Esophagus muscularis mucosa (tissue), 4 donors: ENCODE measurements around the gene CTNNA1. TPM values are rescaled to one million over a fixed set of nuclear protein-coding genes. Genes with fewer than 3 reads are reported as not detected.
A peak's percentile ranks its signal among the peaks of the same experiment; 100 is the strongest.

Source experiments
- DNase-seq: peaks from one replicate; pipeline ENCODE4 v3.0.0-alpha.2; 2017; ENCODE audit errors: extremely low spot score
- H3K27ac ChIP-seq, 4 donors: fragments of 200-600 bp; sonication (generic); replicated peaks in 1 of 4; 1 replicate in 3 of 4; 2 replicates in 1 of 4; pipeline ENCODE4 v1.5.1; 2016 to 2019; ENCODE audit warnings: mild to moderate bottlenecking in 1 of 4
- H3K27me3 ChIP-seq, 4 donors: fragments of 200-600 bp; sonication (generic); one replicate each; pipeline versions ENCODE4 v1.5.1 to v1.6.0; 2016 to 2019
- H3K36me3 ChIP-seq, 4 donors: fragments of 200-600 bp; sonication (generic); one replicate each; pipeline ENCODE4 v1.5.1; 2016 to 2019
- H3K4me1 ChIP-seq, 4 donors: fragments of 200-600 bp; sonication (generic); one replicate each; pipeline ENCODE4 v1.5.1; 2016 to 2019
- H3K4me3 ChIP-seq, 4 donors: fragments of 200-600 bp; sonication (generic); 1 replicate in 2 of 4; 2 replicates in 2 of 4; pipeline ENCODE4 v1.5.1; 2016 to 2019; ENCODE audit warnings: mild to moderate bottlenecking in 4 of 4, moderate library complexity in 1 of 4
- H3K9me3 ChIP-seq, 4 donors: fragments of 200-600 bp; sonication (generic); 1 replicate in 3 of 4; 2 replicates in 1 of 4; pipeline ENCODE4 v1.5.1; 2016 to 2019
- EP300 ChIP-seq: sonication (generic); formaldehyde crosslinking; IDR thresholded peaks from one replicate; pipeline ENCODE4 v1.6.1; 2017; ENCODE audit warnings: antibody characterized with exemption
- POLR2A ChIP-seq: fragments of 450-650 bp; IDR thresholded peaks from one replicate; pipeline ENCODE4 v1.6.1; 2017; ENCODE audit warnings: antibody characterized with exemption, moderate library complexity, mild to moderate bottlenecking, low read depth
- POLR2AphosphoS5 ChIP-seq, 2 donors: sonication (generic); formaldehyde crosslinking; IDR thresholded peaks; one replicate each; pipeline ENCODE4 v1.6.1; 2017; ENCODE audit warnings: antibody characterized with exemption in 2 of 2
- WGBS: methylation state at CpG from one replicate; pipeline ENCODE4 v1.1.5; 2018; 5-methylcytosine and 5-hydroxymethylcytosine counted together
- intact Hi-C: fragments of 100-400 bp; cut with DNase I; formaldehyde crosslinking; loops from one replicate; pipeline ENCODE4 v1.15.1; 2023
- total RNA-seq, 4 donors: library from RNA; depleted of rRNA; stranded (reverse); fragments of >200 nt; gene quantifications; one replicate each; pipeline versions ENCODE4 v1.1.0 to v1.2.1, GENCODE V29; 2016
- TF ChIP-seq, protein P1 (sequence below), 3 experiments: fragments of 200-600 bp in 2 of 3; fragments of 450-650 bp in 1 of 3; sonication (generic) in 2 of 3; IDR thresholded peaks; one replicate each; pipeline ENCODE4 v1.5.1; 2017 to 2019; ENCODE audit warnings: antibody characterized with exemption in 3 of 3, mild to moderate bottlenecking in 2 of 3, moderate library complexity in 1 of 3

Gene CTNNA1
- total RNA-seq, 4 donors from 2014 or later, result 335 to 423 (median 369) TPM

DNA sequence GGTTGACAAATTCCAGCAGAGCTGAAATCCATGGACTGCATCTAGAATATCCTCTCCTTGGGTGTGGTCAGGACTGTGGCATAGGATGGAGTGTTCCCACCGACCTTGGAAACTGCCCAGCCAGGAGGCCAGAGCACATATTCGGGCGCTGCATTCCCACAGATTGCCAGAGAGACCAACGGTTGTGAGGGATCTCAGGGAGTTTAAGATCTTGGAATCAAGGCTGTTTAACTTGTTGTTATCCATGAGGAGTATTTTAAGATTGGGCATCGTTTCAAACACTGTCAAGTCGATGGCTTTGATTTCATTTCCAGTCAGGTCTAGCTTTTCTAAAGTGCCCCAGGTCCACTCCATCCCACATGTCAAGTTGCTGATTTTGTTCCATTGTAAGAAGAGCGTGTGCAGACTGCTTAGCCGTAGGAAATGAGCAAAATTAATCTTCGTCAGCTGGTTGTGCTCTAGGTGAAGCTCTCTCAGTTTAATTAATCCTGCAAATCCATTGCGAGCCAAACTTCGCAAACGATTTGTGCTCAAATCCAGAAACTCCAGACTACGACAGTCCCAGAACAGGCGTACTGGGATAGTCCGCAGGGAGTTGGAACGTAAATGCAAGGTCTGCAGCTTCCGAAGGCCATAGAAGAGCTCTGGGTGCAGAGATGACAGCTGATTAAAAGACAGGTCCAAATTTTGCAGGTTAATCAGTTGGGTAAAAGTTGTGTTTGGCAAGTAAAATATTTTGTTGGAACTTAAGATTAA, 120.4 kb downstream of the CTNNA1 start:
- Histone ChIP-seq H3K4me3 (no peak overlapping the region), H3K4me1 (peaks cover 51 to 79% (median 74%) of the 10 kb centered on the region in 4 donors), H3K27me3 (no peaks in the 10 kb centered on the region), H3K9me3 (no peaks in the 10 kb centered on the region), H3K36me3 (no peaks in the 10 kb centered on the region), H3K27ac (no peak overlapping the region)
- TF ChIP-seq, protein P1, sequence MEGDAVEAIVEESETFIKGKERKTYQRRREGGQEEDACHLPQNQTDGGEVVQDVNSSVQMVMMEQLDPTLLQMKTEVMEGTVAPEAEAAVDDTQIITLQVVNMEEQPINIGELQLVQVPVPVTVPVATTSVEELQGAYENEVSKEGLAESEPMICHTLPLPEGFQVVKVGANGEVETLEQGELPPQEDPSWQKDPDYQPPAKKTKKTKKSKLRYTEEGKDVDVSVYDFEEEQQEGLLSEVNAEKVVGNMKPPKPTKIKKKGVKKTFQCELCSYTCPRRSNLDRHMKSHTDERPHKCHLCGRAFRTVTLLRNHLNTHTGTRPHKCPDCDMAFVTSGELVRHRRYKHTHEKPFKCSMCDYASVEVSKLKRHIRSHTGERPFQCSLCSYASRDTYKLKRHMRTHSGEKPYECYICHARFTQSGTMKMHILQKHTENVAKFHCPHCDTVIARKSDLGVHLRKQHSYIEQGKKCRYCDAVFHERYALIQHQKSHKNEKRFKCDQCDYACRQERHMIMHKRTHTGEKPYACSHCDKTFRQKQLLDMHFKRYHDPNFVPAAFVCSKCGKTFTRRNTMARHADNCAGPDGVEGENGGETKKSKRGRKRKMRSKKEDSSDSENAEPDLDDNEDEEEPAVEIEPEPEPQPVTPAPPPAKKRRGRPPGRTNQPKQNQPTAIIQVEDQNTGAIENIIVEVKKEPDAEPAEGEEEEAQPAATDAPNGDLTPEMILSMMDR (IDR thresholded peaks at IDR 0.05), result no peak
- TF ChIP-seq POLR2A, result no peak
- TF ChIP-seq POLR2AphosphoS5 (IDR thresholded peaks at IDR 0.05), result no peak
- no peak for TF ChIP-seq EP300
- DNase-seq, result no peak
- intact Hi-C loops, result no loop called here
- WGBS, result 73% methylated on average over 16 of the region's 17 CpGs

DNA sequence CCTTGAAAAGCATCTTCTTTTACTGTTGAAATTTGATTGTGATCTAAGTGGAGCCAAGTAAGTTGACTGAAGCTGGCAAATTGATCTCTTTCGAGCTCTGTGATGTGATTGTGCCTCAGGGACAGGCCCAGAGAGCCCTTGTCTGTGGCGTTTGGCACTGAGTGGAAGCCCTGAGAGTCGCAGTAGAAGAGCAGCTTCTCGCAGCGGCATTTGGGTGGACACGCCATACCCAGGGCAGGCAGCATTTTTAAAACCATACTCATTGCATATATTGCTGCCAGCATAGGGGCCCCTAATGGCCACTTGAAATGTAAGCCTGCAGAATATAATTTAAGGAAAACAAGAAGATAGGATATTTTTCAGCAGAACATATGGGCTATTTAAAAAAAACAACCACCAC, 121.0 kb downstream of the CTNNA1 start:
- Histone ChIP-seq H3K9me3 (no peaks in the 10 kb centered on the region), H3K27ac (no peak overlapping the region), H3K36me3 (no peaks in the 10 kb centered on the region), H3K4me1 (peaks cover 51 to 80% (median 74%) of the 10 kb centered on the region in 4 donors), H3K27me3 (no peaks in the 10 kb centered on the region), H3K4me3 (no peak overlapping the region)
- no peak for TF ChIP-seq POLR2A
- DNase-seq, result no peak
- intact Hi-C loops, result no loop called here
- WGBS, result 83% methylated on average over 6 of the region's 6 CpGs

DNA sequence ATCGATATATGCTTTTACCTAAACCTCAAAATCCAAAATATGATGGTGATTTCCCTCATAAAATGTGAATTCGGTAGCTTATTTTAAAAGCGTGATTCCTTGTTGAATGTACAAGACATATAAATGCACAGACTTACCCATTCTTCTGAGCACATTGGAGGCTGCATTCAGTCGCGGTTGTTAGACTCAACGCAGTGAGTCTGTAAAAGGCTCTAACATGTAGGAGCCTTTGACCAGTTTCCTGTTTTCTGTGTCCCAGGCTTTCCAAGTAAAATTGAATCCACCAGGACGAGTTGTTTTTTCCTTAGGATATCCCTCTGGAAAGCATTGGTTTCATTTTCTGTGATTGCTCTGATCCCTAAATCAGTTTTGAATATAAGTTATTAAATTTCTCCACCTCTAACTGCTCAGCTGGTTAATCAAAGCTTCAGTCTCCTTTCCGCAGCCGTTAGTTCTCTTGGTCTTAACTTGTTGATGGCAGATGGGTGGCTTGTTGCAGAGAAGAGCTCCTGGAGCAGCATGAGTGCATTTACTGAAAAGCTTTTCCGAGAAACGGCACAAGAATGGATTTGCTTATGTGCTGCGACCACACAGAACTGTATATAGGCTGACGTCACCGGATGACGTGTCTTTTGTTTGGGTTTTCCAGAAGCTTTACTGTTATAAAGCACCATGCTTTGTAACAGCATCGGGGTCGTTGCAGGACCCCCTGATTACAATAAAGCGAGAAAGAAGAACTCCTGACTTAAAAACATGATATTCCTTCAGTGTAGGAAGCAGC, 121.7 kb downstream of the CTNNA1 start, which contains the start of gene LRRTM2:
LRRTM2 (minus strand) TSS at position 565 of the 781 bp plus-strand sequence; CDS start at position 141, 424 bp downstream.
- intact Hi-C loops, result no loop called here
- no peaks in the 10 kb centered on the region for H3K9me3 ChIP-seq
- H3K27ac ChIP-seq, result no peak within 1 kb of the TSS
- H3K4me1 ChIP-seq, result peaks cover 44 to 77% (median 66%) of the 10 kb centered on the region in 4 donors
- TF ChIP-seq POLR2AphosphoS5 (IDR thresholded peaks at IDR 0.05) (no peak), POLR2A (no peak), EP300 (no peak)
- TF ChIP-seq, protein P1 (IDR thresholded peaks at IDR 0.05), result no peak
- H3K27me3 ChIP-seq, result no peaks in the 10 kb centered on the region
- no peaks in the 10 kb centered on the region for H3K36me3 ChIP-seq
- no peak for DNase-seq
- WGBS, result 55% methylated on average over 18 of the region's 18 CpGs
- peak within 1 kb of the TSS; percentile 8 to 27 (median 11) for H3K4me3 ChIP-seq

DNA sequence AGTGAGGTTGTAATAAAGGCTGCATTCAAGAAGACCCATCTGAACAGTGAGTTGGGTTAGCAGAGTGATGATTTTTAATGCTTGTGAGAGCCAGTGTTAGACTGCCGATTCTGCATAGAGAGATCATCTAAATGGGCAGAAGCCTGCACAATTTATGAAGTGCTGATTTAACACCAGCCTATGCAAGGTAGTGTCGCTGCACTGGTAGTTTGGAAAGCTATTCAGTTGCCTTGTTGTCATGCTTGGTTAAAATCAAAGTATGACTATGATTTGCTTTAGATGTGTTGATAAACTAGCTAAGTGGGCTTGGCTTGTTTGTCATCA, 122.3 kb downstream of the CTNNA1 start:
- Histone ChIP-seq H3K4me1 (peaks cover 40 to 71% (median 61%) of the 10 kb centered on the region in 4 donors), H3K4me3 (peak overlapping the region in 1 of 4 donors; percentile 10), H3K27me3 (no peaks in the 10 kb centered on the region), H3K9me3 (no peaks in the 10 kb centered on the region), H3K27ac (no peak overlapping the region), H3K36me3 (no peaks in the 10 kb centered on the region)
- no peak for DNase-seq
- 84% methylated on average over 2 of the region's 2 CpGs for WGBS
- intact Hi-C loops, result no loop called here
- TF ChIP-seq, protein P1 (IDR thresholded peaks at IDR 0.05), result no peak
- TF ChIP-seq POLR2AphosphoS5 (IDR thresholded peaks at IDR 0.05) (no peak), EP300 (no peak), POLR2A (no peak)

DNA sequence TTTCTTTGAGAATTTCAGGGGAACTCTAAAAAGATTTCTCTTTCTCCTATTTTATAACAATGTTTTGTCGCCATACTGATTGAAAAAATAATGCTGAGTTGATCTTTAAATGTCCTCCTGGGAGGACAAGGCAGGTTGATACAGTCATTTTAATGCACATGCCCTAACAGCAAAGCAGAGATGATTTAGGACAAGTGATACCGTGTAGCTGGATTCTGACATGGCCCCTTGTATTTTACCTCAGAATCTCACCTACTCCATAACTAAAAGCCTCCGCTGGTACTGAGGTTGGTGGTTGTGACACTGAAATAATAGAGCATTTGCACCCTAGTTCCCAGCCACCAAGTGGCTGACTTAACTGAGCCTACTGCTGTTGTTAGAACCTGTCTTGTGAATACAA, 122.7 kb downstream of the CTNNA1 start:
- intact Hi-C loops, result no loop called here
- no peak for DNase-seq
- Histone ChIP-seq H3K36me3 (no peaks in the 10 kb centered on the region), H3K27me3 (no peaks in the 10 kb centered on the region), H3K9me3 (no peaks in the 10 kb centered on the region), H3K27ac (no peak overlapping the region), H3K4me3 (no peak overlapping the region), H3K4me1 (peaks cover 37 to 67% (median 57%) of the 10 kb centered on the region in 4 donors)
- 92% methylated on average over 3 of the region's 3 CpGs for WGBS
- TF ChIP-seq POLR2A (no peak), EP300 (no peak), POLR2AphosphoS5 (IDR thresholded peaks at IDR 0.05) (no peak)
- TF ChIP-seq, protein P1 (IDR thresholded peaks at IDR 0.05), result no peak
